Measurements from ENCODE around the gene BCAP29. TPM values are rescaled to one million over a fixed set of nuclear protein-coding genes. Genes with fewer than 3 reads are reported as not detected.

Gene BCAP29
- total RNA-seq, 1 experiment from 2014 or later, result 43.2 TPM

- TF ChIP-seq, protein P1, sequence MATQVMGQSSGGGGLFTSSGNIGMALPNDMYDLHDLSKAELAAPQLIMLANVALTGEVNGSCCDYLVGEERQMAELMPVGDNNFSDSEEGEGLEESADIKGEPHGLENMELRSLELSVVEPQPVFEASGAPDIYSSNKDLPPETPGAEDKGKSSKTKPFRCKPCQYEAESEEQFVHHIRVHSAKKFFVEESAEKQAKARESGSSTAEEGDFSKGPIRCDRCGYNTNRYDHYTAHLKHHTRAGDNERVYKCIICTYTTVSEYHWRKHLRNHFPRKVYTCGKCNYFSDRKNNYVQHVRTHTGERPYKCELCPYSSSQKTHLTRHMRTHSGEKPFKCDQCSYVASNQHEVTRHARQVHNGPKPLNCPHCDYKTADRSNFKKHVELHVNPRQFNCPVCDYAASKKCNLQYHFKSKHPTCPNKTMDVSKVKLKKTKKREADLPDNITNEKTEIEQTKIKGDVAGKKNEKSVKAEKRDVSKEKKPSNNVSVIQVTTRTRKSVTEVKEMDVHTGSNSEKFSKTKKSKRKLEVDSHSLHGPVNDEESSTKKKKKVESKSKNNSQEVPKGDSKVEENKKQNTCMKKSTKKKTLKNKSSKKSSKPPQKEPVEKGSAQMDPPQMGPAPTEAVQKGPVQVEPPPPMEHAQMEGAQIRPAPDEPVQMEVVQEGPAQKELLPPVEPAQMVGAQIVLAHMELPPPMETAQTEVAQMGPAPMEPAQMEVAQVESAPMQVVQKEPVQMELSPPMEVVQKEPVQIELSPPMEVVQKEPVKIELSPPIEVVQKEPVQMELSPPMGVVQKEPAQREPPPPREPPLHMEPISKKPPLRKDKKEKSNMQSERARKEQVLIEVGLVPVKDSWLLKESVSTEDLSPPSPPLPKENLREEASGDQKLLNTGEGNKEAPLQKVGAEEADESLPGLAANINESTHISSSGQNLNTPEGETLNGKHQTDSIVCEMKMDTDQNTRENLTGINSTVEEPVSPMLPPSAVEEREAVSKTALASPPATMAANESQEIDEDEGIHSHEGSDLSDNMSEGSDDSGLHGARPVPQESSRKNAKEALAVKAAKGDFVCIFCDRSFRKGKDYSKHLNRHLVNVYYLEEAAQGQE (IDR thresholded peaks at IDR 0.05; ENCODE audit: low read depth), result no peak
- TF ChIP-seq POLR2A (IDR thresholded peaks at IDR 0.05; ENCODE audit: borderline replicate concordance, extremely low read depth, insufficient read depth, insufficient read length) (no peak), SIN3A (IDR thresholded peaks at IDR 0.05; ENCODE audit: low read depth) (no peak)
Measured at GRCh38 chr7:107582875-107583274, 2.8 kb downstream of the BCAP29 start (continued).

DNA sequence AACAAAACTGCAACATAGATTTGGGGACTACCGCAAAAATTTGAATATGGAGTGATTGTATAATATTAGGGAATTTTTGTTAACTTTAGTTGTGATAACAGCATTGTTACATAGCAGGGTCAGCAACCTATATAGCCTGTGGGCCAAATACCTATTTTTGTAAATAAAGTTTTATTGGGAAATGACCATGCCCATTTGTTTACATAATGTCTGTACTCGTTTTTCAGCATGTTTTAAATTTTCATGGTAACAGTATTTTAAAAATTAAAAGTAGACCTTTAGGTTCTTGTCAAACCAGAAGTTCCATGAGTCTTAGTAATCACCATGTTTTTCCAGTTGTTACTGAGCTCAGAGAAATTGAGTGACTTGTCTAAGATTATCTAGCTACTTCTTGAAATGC, 4.7 kb downstream of the BCAP29 start:
- Histone ChIP-seq H3K4me1 (ENCODE audit: control insufficient read depth in 1 of 2, insufficient read depth in 2 of 2, low read length in 2 of 2) (peaks cover 2 to 9% of the 10 kb centered on the region in 2 experiments; a peak in 3 of 4 replicates), H3K4me3 (replicated peaks in 1 of 2; ENCODE audit: low read depth in 1 of 2, low read length in 2 of 2) (no peak overlapping the region), H3K27me3 (ENCODE audit: insufficient read depth, low read length) (no peaks in the 10 kb centered on the region), H3K36me3 (ENCODE audit: control insufficient read depth in 1 of 2, insufficient read depth in 2 of 2, low read length in 2 of 2) (0 out of 4 replicates have a peak, but pooled peaks cover 2 to 5% of the 10 kb centered on the region in 2 experiments), H3K9ac (ENCODE audit: low read length) (no peak overlapping the region), H3K9me3 (ENCODE audit: control insufficient read depth in 1 of 2, insufficient read depth in 1 of 2, low read depth in 1 of 2, low read length in 2 of 2) (no peaks in the 10 kb centered on the region), H3K4me2 (ENCODE audit: low read length) (no peak overlapping the region), H2AFZ (ENCODE audit: low read depth, low read length, poor library complexity, severe bottlenecking) (no peak overlapping the region), H3K79me2 (ENCODE audit: insufficient read depth, low read length) (peaks cover 38% of the 10 kb centered on the region), H3K27ac (ENCODE audit: low read depth, low read length) (no peak overlapping the region), H4K20me1 (ENCODE audit: insufficient read depth) (no peaks in the 10 kb centered on the region), H3K9me2 (ENCODE audit: insufficient read depth) (no peaks in the 10 kb centered on the region)
- POLR2A ChIA-PET, result no interaction called here
- intact Hi-C loops (cut with micrococcal nuclease), result loop anchor here (10.0 kb wide), 3 partner anchors 140 to 390 kb away; no protein-coding TSS in a partner anchor
- no TSS peak for BruUV-seq (replicated peaks)
- TF ChIP-seq ZFX (IDR thresholded peaks at IDR 0.05) (no peak), POLR2AphosphoS5 (IDR thresholded peaks at IDR 0.05; ENCODE audit: low read depth, low read length) (no peak), POLR2A (IDR thresholded peaks at IDR 0.05; ENCODE audit: borderline replicate concordance, extremely low read depth, insufficient read depth, insufficient read length) (no peak), TCF7L2 (IDR thresholded peaks at IDR 0.05; ENCODE audit: borderline replicate concordance, extremely low read depth, insufficient read depth, insufficient read length) (no peak), SP1 (IDR thresholded peaks at IDR 0.05; ENCODE audit: low read depth) (no peak)
- TF ChIP-seq, protein P2, sequence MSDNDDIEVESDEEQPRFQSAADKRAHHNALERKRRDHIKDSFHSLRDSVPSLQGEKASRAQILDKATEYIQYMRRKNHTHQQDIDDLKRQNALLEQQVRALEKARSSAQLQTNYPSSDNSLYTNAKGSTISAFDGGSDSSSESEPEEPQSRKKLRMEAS (IDR thresholded peaks at IDR 0.05), result no peak
- RAD21 ChIA-PET (ENCODE audit: low non-redundant PET in 1 of 2, low total read pairs in 2 of 2, uncharacterized antibody in 2 of 2, unreplicated experiment in 2 of 2), result no interaction called here
- ATAC-seq, result no peak
- CTCF ChIA-PET, result no interaction called here
- DNase-seq (ENCODE audit: low read depth, low spot score), result no peak
